GM12865 (cell line): ENCODE measurements around the gene AMOT.

Source experiments
- DNase-seq: peaks from one replicate; pipeline ENCODE4 v3.0.0; 2010; ENCODE audit warnings: low read depth
- H3K4me3 ChIP-seq: 2 replicates; pipeline ENCODE4 v1.5.1; 2011; ENCODE audit warnings: mild to moderate bottlenecking, low read depth, low read length, control low read depth
- TF ChIP-seq, protein P1 (sequence below): IDR thresholded peaks from 2 replicates; pipeline ENCODE4 v1.5.1; 2011; ENCODE audit warnings: low read length, control low read depth, low read depth, inconsistent platforms; ENCODE audit not compliant: insufficient read depth; ENCODE audit errors: missing control alignments

The AMOT gene

DNA sequence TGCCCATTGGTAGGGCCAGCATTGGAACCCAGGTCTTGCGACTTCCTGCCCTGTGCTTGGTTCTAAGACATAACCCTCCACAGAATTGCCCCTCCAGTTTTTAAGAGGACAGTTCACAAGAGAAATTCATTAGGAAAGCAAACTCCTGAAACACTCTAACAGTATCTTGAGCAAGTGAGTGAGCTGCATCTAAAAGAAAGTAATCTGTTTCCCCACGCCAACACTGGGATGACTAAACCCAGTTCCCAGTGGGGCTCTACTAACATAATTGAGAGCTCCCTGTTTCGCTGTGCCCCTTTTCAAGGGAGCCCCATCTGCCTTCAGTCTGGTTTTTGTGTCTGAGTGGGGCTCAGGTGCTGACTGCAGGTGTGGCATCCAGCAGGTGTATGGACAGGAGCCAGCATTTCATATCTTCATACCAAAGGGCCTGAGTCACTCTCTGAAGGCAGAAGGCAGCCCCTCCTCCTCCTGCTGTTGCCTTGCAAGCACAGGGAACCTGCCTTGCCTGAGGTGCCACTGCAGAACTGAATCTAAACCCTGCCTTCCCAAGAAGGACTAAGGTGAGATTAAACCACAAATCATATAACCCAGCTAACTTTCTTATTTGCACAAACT, 8.0 kb downstream of the AMOT start:
- H3K4me3 ChIP-seq, result no peak overlapping the region
- TF ChIP-seq, protein P1, sequence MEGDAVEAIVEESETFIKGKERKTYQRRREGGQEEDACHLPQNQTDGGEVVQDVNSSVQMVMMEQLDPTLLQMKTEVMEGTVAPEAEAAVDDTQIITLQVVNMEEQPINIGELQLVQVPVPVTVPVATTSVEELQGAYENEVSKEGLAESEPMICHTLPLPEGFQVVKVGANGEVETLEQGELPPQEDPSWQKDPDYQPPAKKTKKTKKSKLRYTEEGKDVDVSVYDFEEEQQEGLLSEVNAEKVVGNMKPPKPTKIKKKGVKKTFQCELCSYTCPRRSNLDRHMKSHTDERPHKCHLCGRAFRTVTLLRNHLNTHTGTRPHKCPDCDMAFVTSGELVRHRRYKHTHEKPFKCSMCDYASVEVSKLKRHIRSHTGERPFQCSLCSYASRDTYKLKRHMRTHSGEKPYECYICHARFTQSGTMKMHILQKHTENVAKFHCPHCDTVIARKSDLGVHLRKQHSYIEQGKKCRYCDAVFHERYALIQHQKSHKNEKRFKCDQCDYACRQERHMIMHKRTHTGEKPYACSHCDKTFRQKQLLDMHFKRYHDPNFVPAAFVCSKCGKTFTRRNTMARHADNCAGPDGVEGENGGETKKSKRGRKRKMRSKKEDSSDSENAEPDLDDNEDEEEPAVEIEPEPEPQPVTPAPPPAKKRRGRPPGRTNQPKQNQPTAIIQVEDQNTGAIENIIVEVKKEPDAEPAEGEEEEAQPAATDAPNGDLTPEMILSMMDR, result no peak
- DNase-seq, result no peak

DNA sequence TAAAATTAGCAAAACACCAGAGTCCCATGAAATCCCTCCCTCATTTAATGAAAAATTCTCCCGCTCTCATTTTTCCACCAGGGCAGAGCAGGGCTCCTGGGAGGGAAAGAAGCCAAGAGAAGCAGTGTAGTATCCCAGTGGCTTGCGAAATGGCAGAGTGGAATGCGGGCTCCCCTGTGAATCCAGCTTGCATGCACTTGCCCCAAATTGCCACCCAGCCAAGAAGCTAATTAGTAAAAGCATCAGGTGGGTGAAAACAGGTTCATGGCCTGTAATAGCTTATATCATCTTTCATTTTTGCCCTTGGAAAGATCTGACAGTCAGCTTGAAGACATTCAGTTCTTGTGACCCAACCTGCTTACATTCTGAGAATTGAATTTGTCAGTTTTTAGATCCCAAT, 10.1 kb downstream of the AMOT start:
- TF ChIP-seq, protein P1, result no peak

DNA sequence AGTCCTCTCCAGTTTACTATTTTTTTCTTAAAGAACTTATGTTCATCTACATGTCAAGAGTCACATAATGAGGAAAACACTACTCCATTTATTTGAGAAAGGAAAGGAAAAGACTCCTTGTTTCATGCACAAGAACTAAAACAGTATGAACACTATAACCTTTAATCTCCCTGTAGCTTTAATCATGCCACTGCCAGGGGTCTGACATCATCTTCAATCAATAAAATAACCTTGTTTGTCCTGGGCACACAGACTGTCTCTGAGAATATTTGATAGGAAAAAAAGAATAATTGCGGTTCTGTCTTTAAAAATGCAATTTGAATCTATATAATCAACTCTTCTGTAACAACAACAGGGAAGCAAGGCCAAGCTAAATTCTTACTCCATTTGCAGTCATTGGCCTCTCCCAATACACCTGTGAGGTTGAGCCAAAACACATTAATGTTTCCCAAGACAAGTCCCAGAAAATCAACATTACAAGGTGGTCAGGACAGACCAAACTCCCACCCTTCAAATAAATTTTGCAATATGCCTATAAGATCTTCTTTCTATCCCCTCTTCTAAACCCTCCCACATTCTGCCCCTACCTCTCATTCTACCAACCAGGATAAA, 13.2 kb downstream of the AMOT start:
- no peak for DNase-seq
- no peak overlapping the region for H3K4me3 ChIP-seq

More for the DNA sequence above, 10.1 kb downstream of the AMOT start:
- H3K4me3 ChIP-seq, result no peak overlapping the region
- DNase-seq, result no peak

DNA sequence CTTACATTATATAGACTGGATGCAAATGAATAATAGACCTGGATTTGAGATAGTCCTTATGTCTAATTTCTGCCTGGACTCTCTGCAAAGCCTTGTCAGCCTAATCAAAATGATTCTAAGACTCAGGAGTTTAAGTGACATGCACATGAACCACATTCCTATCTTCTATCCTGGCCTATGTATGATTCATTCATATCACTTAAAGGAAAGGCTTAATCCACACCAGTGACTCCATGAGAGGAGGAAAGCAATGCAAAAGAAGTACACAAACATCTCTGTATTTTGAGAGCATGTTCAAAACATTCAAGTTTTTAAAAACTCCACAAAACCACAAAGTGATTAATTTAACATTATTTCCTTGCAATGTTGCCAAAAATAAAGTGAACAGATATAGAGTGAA, 14.6 kb downstream of the AMOT start:
- H3K4me3 ChIP-seq, result no peak overlapping the region
- no peak for DNase-seq
- TF ChIP-seq, protein P1, result no peak

More for the DNA sequence above, 13.2 kb downstream of the AMOT start:
- TF ChIP-seq, protein P1, result no peak

DNA sequence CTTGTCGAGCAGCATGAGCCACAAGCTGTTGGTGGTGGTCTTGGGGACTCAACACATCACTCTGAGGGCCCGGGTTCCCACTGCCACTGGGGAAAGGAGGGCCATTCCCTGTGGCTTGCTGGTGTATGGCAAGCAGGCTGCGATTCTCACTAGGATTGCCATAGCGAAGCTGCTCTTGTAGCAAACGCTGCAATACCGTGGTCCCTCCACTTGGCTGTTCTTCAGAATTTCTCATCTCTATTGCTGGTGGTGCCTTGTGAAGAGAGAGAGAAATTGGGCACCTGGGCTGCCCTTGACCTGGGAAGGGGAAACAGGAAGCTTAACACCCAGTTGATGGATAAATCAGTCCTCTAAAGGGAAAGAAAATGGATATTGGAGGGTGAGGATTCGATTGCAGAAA, 17.7 kb downstream of the AMOT start:
- no peak overlapping the region for H3K4me3 ChIP-seq
- TF ChIP-seq, protein P1, result no peak
- no peak for DNase-seq

DNA sequence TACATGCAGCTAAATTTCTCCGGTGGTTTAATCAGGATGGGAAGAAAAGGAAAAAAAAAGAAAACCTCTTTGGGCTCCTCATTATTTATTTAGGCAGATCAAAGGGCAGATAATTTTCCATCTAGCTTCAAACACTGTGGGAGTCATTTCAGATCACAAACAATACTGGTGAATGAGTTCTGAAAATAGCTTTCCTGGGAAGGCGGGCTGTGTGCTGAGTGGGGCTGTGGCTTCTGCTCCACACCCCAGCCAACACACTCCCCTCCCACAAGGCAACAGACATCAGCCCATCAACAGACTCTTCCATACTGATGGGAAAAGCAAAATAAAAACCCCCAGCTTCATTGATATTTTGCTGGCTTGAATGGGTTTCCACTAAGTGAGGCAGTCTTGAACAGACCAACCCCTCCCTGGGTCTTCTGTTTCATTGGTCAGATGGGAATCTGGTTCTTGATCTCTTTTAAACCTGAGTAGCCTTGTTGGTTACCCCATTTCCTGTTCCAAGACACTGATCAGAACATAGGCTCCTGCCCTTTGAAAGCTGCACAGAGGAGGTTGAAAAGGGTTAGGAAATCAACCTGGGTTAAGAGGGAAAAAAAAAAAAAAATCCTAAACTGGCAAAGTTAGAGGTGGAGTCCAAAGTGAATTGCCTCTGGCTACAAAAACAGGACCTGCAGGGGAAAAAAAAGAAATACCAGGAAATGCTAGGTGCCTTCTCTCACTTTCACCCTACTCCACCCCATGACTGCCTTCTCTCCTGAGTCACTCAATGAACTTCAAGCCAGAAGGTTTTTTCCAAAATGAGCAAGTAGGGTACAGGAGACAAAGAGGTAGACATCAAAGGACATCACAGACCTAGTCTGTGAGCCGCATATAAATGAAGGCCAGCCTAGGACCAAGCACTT, 20.0 kb downstream of the AMOT start:
- DNase-seq, result no peak
- TF ChIP-seq, protein P1, result no peak
- no peak overlapping the region for H3K4me3 ChIP-seq
